Esophagus squamous epithelium (tissue), 5 donors: ENCODE data around the gene PPM1N. TPM values are rescaled to one million over a fixed set of nuclear protein-coding genes. Genes with fewer than 3 reads are reported as not detected.

Experiments used
- DNase-seq: peaks from one replicate; lab custom pipeline; 2025; lab: John Stamatoyannopoulos, UW
- H3K27ac ChIP-seq, 4 donors: fragments of 200-600 bp; sonication (generic); one replicate each; pipeline ENCODE4 v1.5.1; 2016 to 2019; ENCODE audit warnings: mild to moderate bottlenecking in 1 of 4
- H3K27me3 ChIP-seq, 4 donors: fragments of 200-600 bp; sonication (generic); 1 replicate in 3 of 4; 2 replicates in 1 of 4; pipeline versions ENCODE4 v1.5.1 to v1.6.0; 2017 to 2021; ENCODE audit warnings: antibody characterized with exemption in 1 of 4
- H3K36me3 ChIP-seq, 3 donors: fragments of 200-600 bp; sonication (generic); one replicate each; pipeline ENCODE4 v1.5.1; 2016 to 2019
- H3K4me1 ChIP-seq, 3 donors: fragments of 200-600 bp; sonication (generic); one replicate each; pipeline ENCODE4 v1.5.1; 2017 to 2019
- H3K4me3 ChIP-seq, 4 donors: fragments of 200-600 bp; sonication (generic); 1 replicate in 3 of 4; 2 replicates in 1 of 4; pipeline ENCODE4 v1.5.1; 2016 to 2019; ENCODE audit warnings: mild to moderate bottlenecking in 2 of 4, moderate library complexity in 1 of 4
- H3K9me3 ChIP-seq, 3 donors: fragments of 200-600 bp; sonication (generic); one replicate each; pipeline ENCODE4 v1.5.1; 2016 to 2019
- CTCF ChIP-seq, 6 experiments: fragments of 450-650 bp in 4 of 6; fragments of 200-600 bp in 2 of 6; sonication (generic) in 2 of 6; IDR thresholded peaks; one replicate each; pipeline ENCODE4 v1.5.1; 2016 to 2019; ENCODE audit warnings: antibody characterized with exemption in 6 of 6, mild to moderate bottlenecking in 4 of 6, moderate library complexity in 4 of 6
- POLR2A ChIP-seq, 4 donors: fragments of 450-650 bp; IDR thresholded peaks; one replicate each; pipeline ENCODE4 v1.6.1; 2017; ENCODE audit warnings: antibody characterized with exemption in 4 of 4, mild to moderate bottlenecking in 4 of 4, moderate library complexity in 3 of 4
- WGBS, 2 donors: methylation state at CpG; one replicate each; pipeline ENCODE4 v1.1.5; 2018; 5-methylcytosine and 5-hydroxymethylcytosine counted together
- intact Hi-C: fragments of 100-400 bp; cut with DNase I; formaldehyde crosslinking; loops from one replicate; pipeline ENCODE4 v1.15.0; 2022
- total RNA-seq, 4 donors: library from RNA; depleted of rRNA; stranded (reverse); fragments of >200 nt; gene quantifications; one replicate each; pipeline ENCODE4 v1.1.0, GENCODE V29; 2016
- donor health status: DM: yes; HTN: yes; CAD: no.

The PPM1N gene
- total RNA-seq, 4 donors from 2014 or later, result 1.8 to 6.7 (median 4.0) TPM

- Histone ChIP-seq H3K9me3 (no peaks in the 10 kb centered on the region), H3K27ac (no peak overlapping the region), H3K4me1 (peaks cover 0 to 6% (median 3%) of the 10 kb centered on the region in 3 donors), H3K36me3 (no peaks in the 10 kb centered on the region), H3K27me3 (peaks cover 0 to 7% (median 0%) of the 10 kb centered on the region in 4 donors), H3K4me3 (no peak overlapping the region)
- DNase-seq, result no peak
- WGBS, 2 donors, result 57 to 64% methylated on average over 3 of the region's 4 CpGs
- TF ChIP-seq CTCF (IDR thresholded peaks at IDR 0.05), result no peak
- TF ChIP-seq POLR2A (IDR thresholded peaks at IDR 0.05), result no peak
- intact Hi-C loops, result no loop called here
Observed at GRCh38 chr19:45462174-45462573, 36.1 kb upstream of the PPM1N start.

- Histone ChIP-seq H3K9me3 (no peaks in the 10 kb centered on the region), H3K4me3 (no peak overlapping the region), H3K4me1 (peaks cover 4 to 15% (median 8%) of the 10 kb centered on the region in 3 donors), H3K27ac (no peak overlapping the region), H3K27me3 (peaks cover 0 to 7% (median 0%) of the 10 kb centered on the region in 4 donors), H3K36me3 (no peaks in the 10 kb centered on the region)
- no peak for TF ChIP-seq POLR2A (IDR thresholded peaks at IDR 0.05)
- TF ChIP-seq CTCF (IDR thresholded peaks at IDR 0.05), result no peak
- intact Hi-C loops, result no loop called here
- no peak for DNase-seq
- WGBS, 2 donors, result 72 to 82% methylated on average over 3 to 4 of the region's 4 CpGs
Observed at GRCh38 chr19:45463241-45463640, 35.0 kb upstream of the PPM1N start.

GRCh38 chr19:45464274-45464673 is 34.0 kb upstream of the PPM1N start:
- 66 to 90% methylated on average over 2 of the region's 2 CpGs for WGBS, 2 donors
- Histone ChIP-seq H3K4me3 (no peak overlapping the region), H3K4me1 (peaks cover 11 to 23% (median 13%) of the 10 kb centered on the region in 3 donors), H3K9me3 (no peaks in the 10 kb centered on the region), H3K27me3 (peaks cover 0 to 7% (median 0%) of the 10 kb centered on the region in 4 donors), H3K36me3 (no peaks in the 10 kb centered on the region), H3K27ac (no peak overlapping the region)
- DNase-seq, result no peak
- TF ChIP-seq POLR2A (IDR thresholded peaks at IDR 0.05) (no peak), CTCF (IDR thresholded peaks at IDR 0.05) (no peak)
- intact Hi-C loops, result no loop called here

- TF ChIP-seq POLR2A (IDR thresholded peaks at IDR 0.05), result no peak
- TF ChIP-seq CTCF (IDR thresholded peaks at IDR 0.05), result no peak
- no peak overlapping the region for H3K4me3 ChIP-seq
- peaks cover 15 to 30% (median 16%) of the 10 kb centered on the region in 3 donors for H3K4me1 ChIP-seq
- no peak for DNase-seq
- H3K9me3 ChIP-seq, result no peaks in the 10 kb centered on the region
- H3K27me3 ChIP-seq, result peaks cover 0 to 7% (median 0%) of the 10 kb centered on the region in 4 donors
- intact Hi-C loops, result no loop called here
- WGBS, 2 donors, result 46 to 58% methylated on average over 2 of the region's 8 CpGs
- H3K36me3 ChIP-seq, result no peaks in the 10 kb centered on the region
- H3K27ac ChIP-seq, result no peak overlapping the region
Observed at GRCh38 chr19:45464852-45465441, 33.3 kb upstream of the PPM1N start.

- H3K4me1 ChIP-seq, result peaks cover 23 to 41% (median 23%) of the 10 kb centered on the region in 3 donors
- WGBS, 2 donors, result 0% methylated on average over 9 of the region's 11 CpGs
- H3K4me3 ChIP-seq, result peak overlapping the region; percentile 61 to 84 (median 78)
- intact Hi-C loops, result no loop called here
- H3K9me3 ChIP-seq, result no peaks in the 10 kb centered on the region
- peaks cover 0 to 7% (median 0%) of the 10 kb centered on the region in 4 donors for H3K27me3 ChIP-seq
- H3K27ac ChIP-seq, result peak overlapping the region; percentile 98 to 99 (median 98)
- TF ChIP-seq CTCF (IDR thresholded peaks at IDR 0.05), result no peak
- no peak for TF ChIP-seq POLR2A (IDR thresholded peaks at IDR 0.05)
- no peaks in the 10 kb centered on the region for H3K36me3 ChIP-seq
- DNase-seq, result no peak
Observed at GRCh38 chr19:45467115-45467455, 31.2 kb upstream of the PPM1N start.
